Esophagus squamous epithelium (tissue), 5 donors: ENCODE data around the gene NPTX1. TPM values are rescaled to one million over a fixed set of nuclear protein-coding genes. Genes with fewer than 3 reads are reported as not detected.

Experiments
- DNase-seq: peaks from one replicate; lab custom pipeline; 2025; lab: John Stamatoyannopoulos, UW
- H3K27ac ChIP-seq, 4 donors: fragments of 200-600 bp; sonication (generic); one replicate each; pipeline ENCODE4 v1.5.1; 2016 to 2019; ENCODE audit warnings: mild to moderate bottlenecking in 1 of 4
- H3K27me3 ChIP-seq, 4 donors: fragments of 200-600 bp; sonication (generic); 1 replicate in 3 of 4; 2 replicates in 1 of 4; pipeline versions ENCODE4 v1.5.1 to v1.6.0; 2017 to 2021; ENCODE audit warnings: antibody characterized with exemption in 1 of 4
- H3K36me3 ChIP-seq, 3 donors: fragments of 200-600 bp; sonication (generic); one replicate each; pipeline ENCODE4 v1.5.1; 2016 to 2019
- H3K4me1 ChIP-seq, 3 donors: fragments of 200-600 bp; sonication (generic); one replicate each; pipeline ENCODE4 v1.5.1; 2017 to 2019
- H3K4me3 ChIP-seq, 4 donors: fragments of 200-600 bp; sonication (generic); 1 replicate in 3 of 4; 2 replicates in 1 of 4; pipeline ENCODE4 v1.5.1; 2016 to 2019; ENCODE audit warnings: mild to moderate bottlenecking in 2 of 4, moderate library complexity in 1 of 4
- H3K9me3 ChIP-seq, 3 donors: fragments of 200-600 bp; sonication (generic); one replicate each; pipeline ENCODE4 v1.5.1; 2016 to 2019
- CTCF ChIP-seq, 6 experiments: fragments of 450-650 bp in 4 of 6; fragments of 200-600 bp in 2 of 6; sonication (generic) in 2 of 6; IDR thresholded peaks; one replicate each; pipeline ENCODE4 v1.5.1; 2016 to 2019; ENCODE audit warnings: antibody characterized with exemption in 6 of 6, mild to moderate bottlenecking in 4 of 6, moderate library complexity in 4 of 6
- POLR2A ChIP-seq, 4 donors: fragments of 450-650 bp; IDR thresholded peaks; one replicate each; pipeline ENCODE4 v1.6.1; 2017; ENCODE audit warnings: antibody characterized with exemption in 4 of 4, mild to moderate bottlenecking in 4 of 4, moderate library complexity in 3 of 4
- WGBS, 2 donors: methylation state at CpG; one replicate each; pipeline ENCODE4 v1.1.5; 2018; 5-methylcytosine and 5-hydroxymethylcytosine counted together
- intact Hi-C: fragments of 100-400 bp; cut with DNase I; formaldehyde crosslinking; loops from one replicate; pipeline ENCODE4 v1.15.0; 2022
- total RNA-seq, 4 donors: library from RNA; depleted of rRNA; stranded (reverse); fragments of >200 nt; gene quantifications; one replicate each; pipeline ENCODE4 v1.1.0, GENCODE V29; 2016
- donor health status: DM: yes; HTN: yes; CAD: no.

The NPTX1 gene
- total RNA-seq, 4 donors from 2014 or later = under 0.01 to 0.15 TPM; not detected in 2

GRCh38 chr17:80513201-80513600 is 36.8 kb upstream of the NPTX1 start:
- intact Hi-C loops = no loop called here
- 73 to 79% methylated on average over 16 of the region's 16 CpGs for WGBS, 2 donors
- DNase-seq = no peak
- Histone ChIP-seq H3K4me1 (no peaks in the 10 kb centered on the region), H3K4me3 (no peak overlapping the region), H3K27me3 (peaks cover 0 to 73% (median 0%) of the 10 kb centered on the region in 4 donors), H3K36me3 (no peaks in the 10 kb centered on the region), H3K27ac (no peak overlapping the region), H3K9me3 (no peaks in the 10 kb centered on the region)
- no peak for TF ChIP-seq POLR2A (IDR thresholded peaks at IDR 0.05)
- TF ChIP-seq CTCF (IDR thresholded peaks at IDR 0.05) = no peak

GRCh38 chr17:80512233-80512632 is 35.8 kb upstream of the NPTX1 start:
- Histone ChIP-seq H3K36me3 (no peaks in the 10 kb centered on the region), H3K27ac (no peak overlapping the region), H3K9me3 (no peaks in the 10 kb centered on the region), H3K4me1 (no peaks in the 10 kb centered on the region), H3K27me3 (peaks cover 0 to 70% (median 0%) of the 10 kb centered on the region in 4 donors), H3K4me3 (no peak overlapping the region)
- intact Hi-C loops = no loop called here
- DNase-seq = no peak
- 80 to 88% methylated on average over 5 of the region's 15 CpGs for WGBS, 2 donors
- TF ChIP-seq CTCF (IDR thresholded peaks at IDR 0.05) = no peak
- TF ChIP-seq POLR2A (IDR thresholded peaks at IDR 0.05) = no peak

GRCh38 chr17:80511222-80512180 is 35.1 kb upstream of the NPTX1 start:
- WGBS, 2 donors = 66 to 87% methylated on average over 3 to 11 of the region's 18 CpGs
- Histone ChIP-seq H3K27me3 (peaks cover 0 to 70% (median 0%) of the 10 kb centered on the region in 4 donors), H3K4me1 (no peaks in the 10 kb centered on the region), H3K4me3 (no peak overlapping the region), H3K27ac (no peak overlapping the region), H3K36me3 (no peaks in the 10 kb centered on the region), H3K9me3 (no peaks in the 10 kb centered on the region)
- DNase-seq = no peak
- intact Hi-C loops = no loop called here
- no peak for TF ChIP-seq POLR2A (IDR thresholded peaks at IDR 0.05)
- TF ChIP-seq CTCF (IDR thresholded peaks at IDR 0.05) = no peak

- no peaks in the 10 kb centered on the region for H3K9me3 ChIP-seq
- H3K4me1 ChIP-seq = no peaks in the 10 kb centered on the region
- intact Hi-C loops = no loop called here
- WGBS, 2 donors = 78 to 82% methylated on average over 4 to 6 of the region's 9 CpGs
- TF ChIP-seq CTCF (IDR thresholded peaks at IDR 0.05) = no peak
- TF ChIP-seq POLR2A (IDR thresholded peaks at IDR 0.05) = no peak
- no peaks in the 10 kb centered on the region for H3K36me3 ChIP-seq
- no peak overlapping the region for H3K27ac ChIP-seq
- H3K27me3 ChIP-seq = peaks cover 0 to 77% (median 0%) of the 10 kb centered on the region in 4 donors
- no peak overlapping the region for H3K4me3 ChIP-seq
- DNase-seq = no peak
Measured at GRCh38 chr17:80510772-80511171, 34.4 kb upstream of the NPTX1 start.

- WGBS, 2 donors = 78 to 82% methylated on average over 10 to 13 of the region's 14 CpGs
Measured at GRCh38 chr17:80510132-80510531, 33.7 kb upstream of the NPTX1 start.

More at GRCh38 chr17:80510132-80510531, 33.7 kb upstream of the NPTX1 start:
- Histone ChIP-seq H3K27me3 (peaks cover 0 to 77% (median 0%) of the 10 kb centered on the region in 4 donors), H3K4me1 (no peaks in the 10 kb centered on the region), H3K36me3 (no peaks in the 10 kb centered on the region), H3K27ac (no peak overlapping the region), H3K4me3 (no peak overlapping the region), H3K9me3 (no peaks in the 10 kb centered on the region)
- DNase-seq = no peak
- intact Hi-C loops = no loop called here
- TF ChIP-seq CTCF (IDR thresholded peaks at IDR 0.05) = no peak
- no peak for TF ChIP-seq POLR2A (IDR thresholded peaks at IDR 0.05)
